Tibial nerve (tissue), 4 donors: ENCODE data around the gene FRAS1.

ENCODE experiments used
- EP300 ChIP-seq, 2 donors: sonication (generic); formaldehyde crosslinking; IDR thresholded peaks; one replicate each; pipeline ENCODE4 v1.6.1; 2017; ENCODE audit warnings: antibody characterized with exemption in 2 of 2, mild to moderate bottlenecking in 1 of 2
- POLR2A ChIP-seq, 2 donors: fragments of 450-650 bp; IDR thresholded peaks; one replicate each; pipeline ENCODE4 v1.6.1; 2017; ENCODE audit warnings: antibody characterized with exemption in 2 of 2, mild to moderate bottlenecking in 2 of 2, moderate library complexity in 2 of 2
- TF ChIP-seq, protein P1 (sequence below), 5 experiments: fragments of 200-600 bp in 3 of 5; fragments of 450-650 bp in 2 of 5; sonication (generic) in 3 of 5; IDR thresholded peaks; one replicate each; pipeline ENCODE4 v1.5.1; 2016 to 2019; ENCODE audit warnings: antibody characterized with exemption in 5 of 5, mild to moderate bottlenecking in 3 of 5, moderate library complexity in 2 of 5

DNA sequence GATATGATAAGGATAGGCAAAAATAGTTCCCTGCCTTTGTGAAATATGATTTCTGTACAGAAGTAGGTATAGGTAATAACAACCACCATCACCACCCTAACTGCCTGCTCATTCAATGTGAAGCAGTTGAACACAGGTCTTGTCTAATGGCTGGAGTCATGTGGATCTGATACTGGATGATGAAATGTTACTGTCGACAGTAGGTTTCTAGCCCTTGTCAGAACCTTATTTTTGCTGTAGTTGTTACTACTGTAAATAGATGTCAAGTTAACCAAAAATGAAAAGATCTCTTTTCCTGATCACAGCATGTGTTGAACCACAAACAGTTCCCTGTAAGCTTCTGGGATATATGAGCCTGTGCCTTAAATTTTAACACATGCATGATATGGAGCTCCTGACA is 142.9 kb downstream of the FRAS1 start:
- TF ChIP-seq, protein P1, sequence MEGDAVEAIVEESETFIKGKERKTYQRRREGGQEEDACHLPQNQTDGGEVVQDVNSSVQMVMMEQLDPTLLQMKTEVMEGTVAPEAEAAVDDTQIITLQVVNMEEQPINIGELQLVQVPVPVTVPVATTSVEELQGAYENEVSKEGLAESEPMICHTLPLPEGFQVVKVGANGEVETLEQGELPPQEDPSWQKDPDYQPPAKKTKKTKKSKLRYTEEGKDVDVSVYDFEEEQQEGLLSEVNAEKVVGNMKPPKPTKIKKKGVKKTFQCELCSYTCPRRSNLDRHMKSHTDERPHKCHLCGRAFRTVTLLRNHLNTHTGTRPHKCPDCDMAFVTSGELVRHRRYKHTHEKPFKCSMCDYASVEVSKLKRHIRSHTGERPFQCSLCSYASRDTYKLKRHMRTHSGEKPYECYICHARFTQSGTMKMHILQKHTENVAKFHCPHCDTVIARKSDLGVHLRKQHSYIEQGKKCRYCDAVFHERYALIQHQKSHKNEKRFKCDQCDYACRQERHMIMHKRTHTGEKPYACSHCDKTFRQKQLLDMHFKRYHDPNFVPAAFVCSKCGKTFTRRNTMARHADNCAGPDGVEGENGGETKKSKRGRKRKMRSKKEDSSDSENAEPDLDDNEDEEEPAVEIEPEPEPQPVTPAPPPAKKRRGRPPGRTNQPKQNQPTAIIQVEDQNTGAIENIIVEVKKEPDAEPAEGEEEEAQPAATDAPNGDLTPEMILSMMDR (IDR thresholded peaks at IDR 0.05), result no peak
- TF ChIP-seq EP300 (IDR thresholded peaks at IDR 0.05) (no peak), POLR2A (IDR thresholded peaks at IDR 0.05) (no peak)
